Measurements from ENCODE around the gene RNF152. TPM values are rescaled to one million over a fixed set of nuclear protein-coding genes. Genes with fewer than 3 reads are reported as not detected.
"Not testable (repeated sequence)": the region's sequence is repeated elsewhere in the genome, so short reads cannot be mapped to it uniquely, and the experiment has no call there.

RNF152 gene
- total RNA-seq, 1 experiment from 2014 or later = 22.9 TPM

- H3K4me3 ChIP-seq; H3K36me3 ChIP-seq; H3K27me3 ChIP-seq; DNase-seq; H3K27ac ChIP-seq; H3K9me3 ChIP-seq (replicated peaks); H3K4me1 ChIP-seq: not testable (repeated sequence)
Measured at GRCh38 chr18:61787011-61787670, 105.7 kb downstream of the RNF152 start.

DNA sequence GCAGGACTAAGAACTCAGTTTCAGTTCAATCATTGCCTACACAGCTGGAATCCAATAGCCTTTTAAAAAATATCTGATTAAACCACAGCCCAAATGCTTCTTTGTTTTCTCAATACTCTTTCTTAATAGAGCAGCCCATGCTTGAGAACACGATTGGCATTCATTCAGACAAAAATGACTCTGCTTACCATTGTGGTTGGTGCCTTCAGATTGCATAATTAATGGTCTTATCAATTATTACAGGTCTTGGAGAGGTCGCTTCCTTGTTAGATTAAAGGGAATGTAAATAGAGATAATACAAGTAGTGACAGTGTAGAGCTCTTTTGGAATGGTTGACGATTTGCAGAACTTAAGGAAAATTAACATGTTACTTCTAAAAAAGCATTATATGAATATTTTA lies 107.2 kb downstream of the RNF152 start:
- H3K4me1 ChIP-seq = no peaks in the 10 kb centered on the region
- no peak overlapping the region for H3K4me3 ChIP-seq
- DNase-seq = no peak

GRCh38 chr18:61784834-61785233 lies 108.0 kb downstream of the RNF152 start:
- Histone ChIP-seq H3K4me1 (no peaks in the 10 kb centered on the region), H3K4me3 (no peak overlapping the region), H3K27ac (no peak overlapping the region), H3K27me3 (no peaks in the 10 kb centered on the region), H3K36me3 (no peaks in the 10 kb centered on the region), H3K9me3 (replicated peaks) (no peaks in the 10 kb centered on the region)
- DNase-seq = no peak

More for the DNA sequence above, 107.2 kb downstream of the RNF152 start:
- Histone ChIP-seq H3K27ac (no peak overlapping the region), H3K9me3 (replicated peaks) (no peaks in the 10 kb centered on the region), H3K36me3 (no peaks in the 10 kb centered on the region), H3K27me3 (no peaks in the 10 kb centered on the region)

DNA sequence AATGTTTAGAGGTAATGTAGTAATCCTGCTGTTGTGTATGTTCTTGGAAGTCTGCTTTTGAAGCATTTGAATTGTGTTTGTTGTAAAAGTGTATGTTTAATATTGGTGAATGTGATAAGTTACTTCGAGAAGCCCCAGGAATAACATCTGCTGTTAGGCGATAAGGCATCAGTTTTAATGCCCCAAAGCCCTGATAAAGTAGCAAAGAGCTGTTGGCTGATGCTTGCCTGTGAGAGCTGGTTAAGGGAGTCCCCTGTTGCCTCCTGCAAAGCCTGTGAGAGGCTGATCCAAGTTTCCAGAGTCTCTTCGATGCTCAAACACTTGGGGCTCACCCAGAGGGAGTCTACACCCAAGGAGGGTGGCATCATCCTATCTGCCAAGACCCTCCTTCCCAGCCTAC lies 110.3 kb downstream of the RNF152 start:
- no peak for DNase-seq
- H3K4me3 ChIP-seq = no peak overlapping the region
- H3K9me3 ChIP-seq (replicated peaks) = no peaks in the 10 kb centered on the region
- no peaks in the 10 kb centered on the region for H3K4me1 ChIP-seq
- H3K36me3 ChIP-seq = no peaks in the 10 kb centered on the region
- no peak overlapping the region for H3K27ac ChIP-seq
- H3K27me3 ChIP-seq = no peaks in the 10 kb centered on the region

GRCh38 chr18:61776201-61776600 lies 116.6 kb downstream of the RNF152 start:
- not testable (repeated sequence) for DNase-seq; H3K4me1 ChIP-seq; H3K36me3 ChIP-seq; H3K27me3 ChIP-seq; H3K9me3 ChIP-seq (replicated peaks); H3K27ac ChIP-seq; H3K4me3 ChIP-seq

DNA sequence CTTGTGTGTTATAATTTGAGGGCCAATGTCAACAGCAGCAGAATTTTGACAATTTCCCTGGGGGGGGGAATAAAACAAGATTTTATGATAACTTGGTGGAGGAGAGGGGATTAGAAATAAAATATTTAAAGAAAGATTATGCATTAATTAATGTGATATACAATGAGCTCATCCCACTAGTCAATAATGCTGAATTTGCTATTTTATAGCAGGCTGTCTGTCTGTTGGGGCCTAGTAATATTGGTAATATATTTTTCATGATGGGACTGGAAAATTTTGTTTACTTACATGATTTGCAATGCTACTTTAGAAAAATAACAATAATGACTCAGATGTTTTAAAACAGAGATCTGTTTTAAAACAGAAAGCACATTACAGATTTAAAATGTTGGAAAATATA lies 118.0 kb downstream of the RNF152 start:
- Histone ChIP-seq H3K4me3 (no peak overlapping the region), H3K27me3 (no peaks in the 10 kb centered on the region), H3K36me3 (no peaks in the 10 kb centered on the region), H3K27ac (no peak overlapping the region), H3K9me3 (replicated peaks) (0 out of 2 replicates have a peak, but pooled peaks cover 2% of the 10 kb centered on the region), H3K4me1 (no peaks in the 10 kb centered on the region)
- no peak for DNase-seq

DNA sequence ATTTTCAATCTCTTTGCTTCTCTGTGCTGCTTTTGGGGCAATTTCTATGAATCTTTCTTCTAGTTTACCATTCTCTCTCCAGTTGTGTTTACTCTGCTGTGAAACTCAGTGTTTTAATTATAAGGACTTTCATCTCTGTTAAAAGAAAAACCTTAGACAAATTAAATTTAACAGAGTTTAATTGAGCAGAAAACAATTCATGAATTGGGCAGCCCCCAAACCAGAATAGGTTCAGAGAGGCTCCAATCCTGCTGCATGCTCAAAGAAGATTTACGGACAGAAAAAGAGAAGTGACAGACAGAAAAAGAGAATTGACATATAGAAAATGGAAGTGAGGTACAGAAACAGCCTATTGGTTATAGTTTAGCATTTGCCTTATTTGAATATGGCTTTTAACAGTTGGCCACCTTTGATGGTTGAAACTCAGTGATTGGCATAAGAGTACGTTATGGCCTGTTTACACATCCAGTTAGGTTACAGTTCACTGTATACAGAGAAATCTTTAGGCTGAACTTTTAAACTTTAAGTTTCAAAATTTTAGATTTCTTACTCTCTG lies 120.4 kb downstream of the RNF152 start:
- H3K4me3 ChIP-seq = no peak overlapping the region
- H3K36me3 ChIP-seq = no peaks in the 10 kb centered on the region
- no peak for DNase-seq

GRCh38 chr18:61771861-61772260 lies 120.9 kb downstream of the RNF152 start:
- no peak overlapping the region for H3K4me3 ChIP-seq
- H3K27me3 ChIP-seq = no peaks in the 10 kb centered on the region
- H3K4me1 ChIP-seq = no peaks in the 10 kb centered on the region
- no peak overlapping the region for H3K27ac ChIP-seq
- H3K36me3 ChIP-seq = no peaks in the 10 kb centered on the region
- H3K9me3 ChIP-seq (replicated peaks) = 0 out of 2 replicates have a peak, but pooled peaks cover 2% of the 10 kb centered on the region
- no peak for DNase-seq

More for the DNA sequence above, 120.4 kb downstream of the RNF152 start:
- Histone ChIP-seq H3K4me1 (no peaks in the 10 kb centered on the region), H3K27me3 (no peaks in the 10 kb centered on the region), H3K9me3 (replicated peaks) (0 out of 2 replicates have a peak, but pooled peaks cover 2% of the 10 kb centered on the region), H3K27ac (no peak overlapping the region)

- no peaks in the 10 kb centered on the region for H3K36me3 ChIP-seq
- DNase-seq = no peak
- H3K4me1 ChIP-seq = no peaks in the 10 kb centered on the region
- H3K27me3 ChIP-seq = no peaks in the 10 kb centered on the region
- H3K9me3 ChIP-seq (replicated peaks) = no peaks in the 10 kb centered on the region
- no peak overlapping the region for H3K4me3 ChIP-seq
- H3K27ac ChIP-seq = no peak overlapping the region
Measured at GRCh38 chr18:61770279-61770678, 122.5 kb downstream of the RNF152 start.

- no peak for DNase-seq
- H3K4me3 ChIP-seq = no peak overlapping the region
- no peaks in the 10 kb centered on the region for H3K36me3 ChIP-seq
- no peak overlapping the region for H3K27ac ChIP-seq
- no peaks in the 10 kb centered on the region for H3K27me3 ChIP-seq
- 0 out of 2 replicates have a peak, but pooled peaks cover 4% of the 10 kb centered on the region for H3K4me1 ChIP-seq
- no peaks in the 10 kb centered on the region for H3K9me3 ChIP-seq (replicated peaks)
Measured at GRCh38 chr18:61766266-61766884, 126.4 kb downstream of the RNF152 start.

- H3K9me3 ChIP-seq (replicated peaks) = no peaks in the 10 kb centered on the region
- DNase-seq = no peak
- H3K36me3 ChIP-seq = no peaks in the 10 kb centered on the region
- no peaks in the 10 kb centered on the region for H3K27me3 ChIP-seq
- H3K27ac ChIP-seq = no peak overlapping the region
- H3K4me3 ChIP-seq = no peak overlapping the region
- 0 out of 2 replicates have a peak, but pooled peaks cover 4% of the 10 kb centered on the region for H3K4me1 ChIP-seq
Measured at GRCh38 chr18:61765097-61765496, 127.7 kb downstream of the RNF152 start.

GRCh38 chr18:61764381-61764780 lies 128.4 kb downstream of the RNF152 start:
- H3K9me3 ChIP-seq (replicated peaks) = no peaks in the 10 kb centered on the region
- no peak overlapping the region for H3K27ac ChIP-seq
- peak in 1 of 2 experiments; percentile 7 for DNase-seq
- H3K36me3 ChIP-seq = no peaks in the 10 kb centered on the region
- no peak overlapping the region for H3K4me3 ChIP-seq
- 0 out of 2 replicates have a peak, but pooled peaks cover 4% of the 10 kb centered on the region for H3K4me1 ChIP-seq
- H3K27me3 ChIP-seq = no peaks in the 10 kb centered on the region

DNA sequence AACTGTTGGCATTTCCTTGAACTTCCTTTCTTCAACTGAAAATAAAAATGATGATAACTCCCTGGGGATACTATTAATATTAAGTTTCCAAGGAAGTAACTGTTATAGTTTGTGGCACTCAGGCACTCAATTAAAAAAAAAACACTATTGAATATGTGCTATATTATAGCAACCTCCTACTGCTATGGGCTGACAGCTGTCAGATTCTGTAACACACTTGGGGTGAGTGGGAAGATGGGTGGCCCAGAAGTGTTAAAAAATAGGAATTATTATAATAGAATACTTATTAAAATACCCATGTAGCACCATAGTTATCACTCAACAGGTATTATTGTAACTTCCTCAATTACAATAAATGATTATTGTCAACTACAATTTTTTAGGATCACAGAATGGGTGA lies 130.9 kb downstream of the RNF152 start:
- no peak for DNase-seq
- Histone ChIP-seq H3K4me3 (no peak overlapping the region), H3K27me3 (no peaks in the 10 kb centered on the region), H3K36me3 (no peaks in the 10 kb centered on the region), H3K9me3 (replicated peaks) (no peaks in the 10 kb centered on the region), H3K27ac (no peak overlapping the region), H3K4me1 (0 out of 2 replicates have a peak, but pooled peaks cover 4% of the 10 kb centered on the region)
